Keratinocyte (primary cell): ENCODE data around the gene PLA2G2F.

ENCODE experiments used
- EZH2 ChIP-seq: IDR thresholded peaks from one replicate; pipeline ENCODE4 v1.6.1; 2012; ENCODE audit warnings: inconsistent platforms, mild to moderate bottlenecking, low read length, moderate library complexity
- TF ChIP-seq, protein P1 (sequence below), 3 experiments: IDR thresholded peaks in 1 of 3; conservative IDR thresholded peaks in 1 of 3; optimal IDR thresholded peaks in 1 of 3; 2 replicates in 2 of 3; 3 replicates in 1 of 3; pipeline versions ENCODE3 to v1.5.1; 2011; ENCODE audit warnings: low read length in 3 of 3, mild to moderate bottlenecking in 3 of 3, moderate library complexity in 2 of 3, control low read depth in 1 of 3, inconsistent platforms in 1 of 3; ENCODE audit not compliant: insufficient read depth in 2 of 3; ENCODE audit errors: extremely low read depth in 1 of 3

DNA sequence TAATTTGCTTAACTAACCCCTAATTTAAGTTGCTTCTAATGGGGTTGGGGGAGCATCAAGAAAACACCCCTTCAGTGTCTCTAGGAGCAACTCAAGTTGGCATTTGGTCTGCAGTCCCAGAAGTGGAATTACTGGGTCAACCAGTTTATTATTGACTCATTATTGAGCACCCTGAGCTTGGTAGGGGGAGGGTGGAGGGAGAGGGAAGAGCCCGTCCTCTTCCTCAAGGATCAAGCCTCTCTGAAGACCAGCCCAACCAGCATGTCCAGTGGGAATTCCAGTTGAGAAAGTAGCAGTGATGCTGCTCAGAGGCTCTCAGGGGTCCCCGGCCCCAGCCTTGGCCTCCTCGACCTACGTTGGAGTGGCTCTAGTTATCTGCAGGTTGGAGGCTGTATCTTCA lies 2.1 kb upstream of the PLA2G2F start:
- TF ChIP-seq, protein P1, sequence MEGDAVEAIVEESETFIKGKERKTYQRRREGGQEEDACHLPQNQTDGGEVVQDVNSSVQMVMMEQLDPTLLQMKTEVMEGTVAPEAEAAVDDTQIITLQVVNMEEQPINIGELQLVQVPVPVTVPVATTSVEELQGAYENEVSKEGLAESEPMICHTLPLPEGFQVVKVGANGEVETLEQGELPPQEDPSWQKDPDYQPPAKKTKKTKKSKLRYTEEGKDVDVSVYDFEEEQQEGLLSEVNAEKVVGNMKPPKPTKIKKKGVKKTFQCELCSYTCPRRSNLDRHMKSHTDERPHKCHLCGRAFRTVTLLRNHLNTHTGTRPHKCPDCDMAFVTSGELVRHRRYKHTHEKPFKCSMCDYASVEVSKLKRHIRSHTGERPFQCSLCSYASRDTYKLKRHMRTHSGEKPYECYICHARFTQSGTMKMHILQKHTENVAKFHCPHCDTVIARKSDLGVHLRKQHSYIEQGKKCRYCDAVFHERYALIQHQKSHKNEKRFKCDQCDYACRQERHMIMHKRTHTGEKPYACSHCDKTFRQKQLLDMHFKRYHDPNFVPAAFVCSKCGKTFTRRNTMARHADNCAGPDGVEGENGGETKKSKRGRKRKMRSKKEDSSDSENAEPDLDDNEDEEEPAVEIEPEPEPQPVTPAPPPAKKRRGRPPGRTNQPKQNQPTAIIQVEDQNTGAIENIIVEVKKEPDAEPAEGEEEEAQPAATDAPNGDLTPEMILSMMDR (optimal IDR thresholded peaks at IDR 0.05 in 1 of 3, IDR thresholded peaks at IDR 0.05 in 1 of 3, conservative IDR thresholded peaks at IDR 0.05 in 1 of 3; ENCODE audit: extremely low read depth in 1 of 3, insufficient read depth in 2 of 3, low read length in 3 of 3), result no peak
- TF ChIP-seq EZH2, result no peak
